ENCODE measurements around the gene MFGE8.

Gene MFGE8

DNA sequence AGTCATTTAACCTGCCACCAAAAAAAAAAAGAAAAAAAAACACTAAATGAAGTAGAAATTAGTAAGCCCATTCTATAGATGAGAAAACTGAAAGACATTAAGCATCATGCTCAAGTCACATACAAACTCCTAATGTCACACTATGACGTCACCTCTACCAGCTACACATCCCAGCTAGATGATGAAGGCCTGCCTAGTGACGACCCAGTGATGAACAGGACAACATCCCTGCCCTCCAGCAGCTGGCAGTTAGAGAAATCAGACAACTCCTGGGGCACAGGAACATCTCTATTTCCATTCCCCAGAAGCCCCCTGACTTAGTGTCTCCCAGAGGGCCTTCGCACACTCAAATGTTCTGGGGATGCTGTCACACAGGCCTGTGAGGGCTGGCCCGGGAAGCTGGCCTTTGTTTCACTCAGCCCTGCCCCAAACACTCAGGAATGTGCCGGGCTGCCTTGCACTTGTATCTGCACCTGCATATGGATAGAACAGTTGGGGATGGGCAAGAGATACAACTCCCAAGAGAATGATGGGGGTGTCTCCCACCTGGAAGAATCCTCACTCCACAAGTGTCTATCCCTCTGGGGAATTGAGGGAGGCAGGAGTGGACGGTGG lies 10.9 kb downstream of the MFGE8 start:
- TF ChIP-seq, protein P1, sequence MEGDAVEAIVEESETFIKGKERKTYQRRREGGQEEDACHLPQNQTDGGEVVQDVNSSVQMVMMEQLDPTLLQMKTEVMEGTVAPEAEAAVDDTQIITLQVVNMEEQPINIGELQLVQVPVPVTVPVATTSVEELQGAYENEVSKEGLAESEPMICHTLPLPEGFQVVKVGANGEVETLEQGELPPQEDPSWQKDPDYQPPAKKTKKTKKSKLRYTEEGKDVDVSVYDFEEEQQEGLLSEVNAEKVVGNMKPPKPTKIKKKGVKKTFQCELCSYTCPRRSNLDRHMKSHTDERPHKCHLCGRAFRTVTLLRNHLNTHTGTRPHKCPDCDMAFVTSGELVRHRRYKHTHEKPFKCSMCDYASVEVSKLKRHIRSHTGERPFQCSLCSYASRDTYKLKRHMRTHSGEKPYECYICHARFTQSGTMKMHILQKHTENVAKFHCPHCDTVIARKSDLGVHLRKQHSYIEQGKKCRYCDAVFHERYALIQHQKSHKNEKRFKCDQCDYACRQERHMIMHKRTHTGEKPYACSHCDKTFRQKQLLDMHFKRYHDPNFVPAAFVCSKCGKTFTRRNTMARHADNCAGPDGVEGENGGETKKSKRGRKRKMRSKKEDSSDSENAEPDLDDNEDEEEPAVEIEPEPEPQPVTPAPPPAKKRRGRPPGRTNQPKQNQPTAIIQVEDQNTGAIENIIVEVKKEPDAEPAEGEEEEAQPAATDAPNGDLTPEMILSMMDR (conservative IDR thresholded peaks at IDR 0.05; ENCODE audit: low read depth, low read length): no peak
- H3K4me3 ChIP-seq (ENCODE audit: low read depth, low read length): no peak overlapping the region
- DNase-seq (ENCODE audit: low read depth): no peak

DNA sequence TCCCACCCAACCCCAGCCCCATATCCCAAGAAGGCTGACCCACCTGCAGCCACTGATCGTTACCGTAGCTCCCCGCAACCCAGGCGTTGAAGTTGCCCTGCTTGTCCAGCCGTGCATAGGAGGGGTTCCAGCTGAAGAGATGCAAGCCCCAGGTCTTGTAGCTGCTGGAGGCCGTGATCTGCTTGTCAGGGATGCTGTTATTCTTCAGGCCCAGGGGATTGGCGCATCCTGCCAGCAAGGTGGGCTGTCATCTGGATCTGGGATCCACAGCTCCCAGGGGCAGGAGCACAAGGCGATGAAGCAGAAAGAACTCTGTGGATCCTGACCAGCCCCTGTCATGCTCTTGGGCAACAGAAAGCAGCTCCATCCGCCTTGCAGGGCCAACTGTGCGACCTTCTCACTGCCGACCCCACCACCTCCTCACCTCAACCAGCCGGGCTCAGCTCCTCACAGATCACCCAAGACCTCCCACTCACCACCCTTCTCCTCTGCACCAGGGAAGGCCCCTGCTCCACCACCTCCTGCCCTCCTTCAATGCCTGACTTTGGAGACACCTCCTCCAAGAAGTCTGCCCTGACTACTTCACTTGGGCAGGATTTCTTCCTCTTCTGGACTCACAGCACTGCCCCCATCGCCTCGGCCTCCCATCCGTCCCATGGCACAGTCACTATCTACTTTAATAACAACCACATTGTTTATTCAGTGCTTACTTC lies 11.5 kb downstream of the MFGE8 start:
- TF ChIP-seq, protein P1 (conservative IDR thresholded peaks at IDR 0.05; ENCODE audit: low read depth, low read length): no peak
- H3K4me3 ChIP-seq (ENCODE audit: low read depth, low read length): no peak overlapping the region
- no peak for DNase-seq (ENCODE audit: low read depth)

DNA sequence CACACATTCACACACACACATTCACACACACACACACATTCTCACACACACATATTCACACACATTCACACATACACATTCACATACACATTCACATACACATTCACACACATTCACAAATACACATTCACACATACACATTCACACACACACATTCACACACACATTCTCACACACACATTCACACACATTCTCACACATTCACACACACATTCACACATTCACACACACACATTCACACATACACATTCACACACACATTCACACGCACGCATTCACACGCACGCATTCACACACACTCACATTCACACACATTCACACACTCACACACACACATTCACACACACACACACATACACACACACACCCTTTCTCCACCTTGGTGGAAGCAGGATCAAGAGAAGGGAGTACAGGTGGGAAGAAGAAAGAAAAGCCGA lies 12.2 kb downstream of the MFGE8 start:
- DNase-seq (ENCODE audit: low read depth): no peak
- no peak overlapping the region for H3K4me3 ChIP-seq (ENCODE audit: low read depth, low read length)
- TF ChIP-seq, protein P1 (conservative IDR thresholded peaks at IDR 0.05; ENCODE audit: low read depth, low read length): no peak

DNA sequence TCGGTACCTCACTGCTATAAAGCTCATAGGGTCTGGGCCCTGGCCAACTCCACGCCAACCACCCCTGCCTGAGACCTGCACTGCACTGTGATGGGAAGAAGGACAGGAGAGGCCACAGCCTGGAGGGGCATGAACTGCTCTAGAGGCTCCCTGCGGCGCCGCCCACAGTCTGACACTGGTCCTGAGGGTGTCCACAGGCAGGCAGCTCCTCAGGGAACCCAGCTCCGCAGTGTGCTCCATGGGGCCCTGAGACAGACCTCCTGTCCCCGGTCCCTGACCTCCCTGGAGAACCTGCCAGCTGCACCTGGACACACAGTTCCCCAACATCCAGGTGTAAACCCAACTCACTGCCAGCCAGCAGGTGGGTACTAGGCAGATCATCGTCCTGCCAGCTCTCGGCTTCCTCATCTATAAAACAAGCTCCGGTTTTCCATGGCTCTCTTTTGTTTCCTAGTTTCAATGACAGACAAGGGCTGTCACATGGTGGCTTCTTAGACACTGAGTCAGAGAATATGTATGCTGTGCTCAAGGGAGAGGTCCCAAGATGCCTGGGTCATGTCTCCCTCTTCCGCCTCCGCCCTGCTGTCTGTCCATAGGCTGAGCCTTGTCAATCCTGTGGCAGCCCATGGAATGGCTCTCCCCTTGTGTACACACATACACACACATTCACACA lies 12.7 kb downstream of the MFGE8 start:
- peak; percentile 69 for DNase-seq (ENCODE audit: low read depth)
- TF ChIP-seq, protein P1 (conservative IDR thresholded peaks at IDR 0.05; ENCODE audit: low read depth, low read length): no peak
- no peak overlapping the region for H3K4me3 ChIP-seq (ENCODE audit: low read depth, low read length)

DNA sequence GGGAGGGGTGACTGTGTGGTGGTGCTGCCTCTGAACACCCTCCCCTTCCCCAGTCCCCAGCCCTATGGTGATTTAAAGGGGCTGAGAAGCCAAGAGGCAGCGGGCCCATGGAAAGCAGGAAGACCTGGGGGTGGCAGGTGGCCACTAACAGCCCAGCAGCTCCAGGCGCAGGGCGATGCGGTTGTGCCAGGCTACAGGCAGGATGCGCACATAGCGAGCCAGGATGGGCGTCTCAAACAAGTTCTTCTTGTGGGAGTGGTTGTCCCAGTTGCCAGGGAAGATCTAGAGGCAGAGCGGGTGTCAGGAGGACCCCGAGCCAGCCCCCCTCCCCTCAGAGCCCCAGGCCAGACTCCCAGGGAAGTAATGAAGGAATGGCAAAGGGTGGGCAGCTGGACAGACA lies 13.9 kb downstream of the MFGE8 start:
- TF ChIP-seq, protein P1 (conservative IDR thresholded peaks at IDR 0.05; ENCODE audit: low read depth, low read length): no peak
- no peak for DNase-seq (ENCODE audit: low read depth)
- no peak overlapping the region for H3K4me3 ChIP-seq (ENCODE audit: low read depth, low read length)

DNA sequence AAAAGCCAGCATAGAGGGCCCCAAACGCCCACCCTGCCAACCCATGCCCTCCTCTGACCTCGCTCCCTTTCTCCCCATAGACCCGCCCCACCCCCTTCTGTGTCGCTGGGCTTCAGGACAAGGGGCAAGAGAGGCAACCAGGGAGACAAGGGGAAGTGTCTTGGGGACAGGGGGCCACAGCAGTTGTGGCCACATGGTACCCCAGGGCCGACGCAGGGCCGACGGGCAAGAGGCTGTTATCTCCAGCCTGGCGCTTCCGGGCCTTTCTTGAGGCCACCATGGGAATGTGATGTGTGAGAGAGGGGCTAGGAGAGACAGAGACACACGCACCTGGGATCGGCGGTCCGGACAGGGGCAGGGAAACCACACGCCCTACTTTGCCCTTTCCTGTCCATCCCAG lies 14.4 kb downstream of the MFGE8 start:
- DNase-seq (ENCODE audit: low read depth): no peak
- no peak overlapping the region for H3K4me3 ChIP-seq (ENCODE audit: low read depth, low read length)
- TF ChIP-seq, protein P1 (conservative IDR thresholded peaks at IDR 0.05; ENCODE audit: low read depth, low read length): no peak
